ENCODE results near the gene P2RY14. TPM values are rescaled to one million over a fixed set of nuclear protein-coding genes. Genes with fewer than 3 reads are reported as not detected.

The P2RY14 gene
- total RNA-seq, 2 donors from 2014 or later = 1.8 TPM; not detected in 1

DNA sequence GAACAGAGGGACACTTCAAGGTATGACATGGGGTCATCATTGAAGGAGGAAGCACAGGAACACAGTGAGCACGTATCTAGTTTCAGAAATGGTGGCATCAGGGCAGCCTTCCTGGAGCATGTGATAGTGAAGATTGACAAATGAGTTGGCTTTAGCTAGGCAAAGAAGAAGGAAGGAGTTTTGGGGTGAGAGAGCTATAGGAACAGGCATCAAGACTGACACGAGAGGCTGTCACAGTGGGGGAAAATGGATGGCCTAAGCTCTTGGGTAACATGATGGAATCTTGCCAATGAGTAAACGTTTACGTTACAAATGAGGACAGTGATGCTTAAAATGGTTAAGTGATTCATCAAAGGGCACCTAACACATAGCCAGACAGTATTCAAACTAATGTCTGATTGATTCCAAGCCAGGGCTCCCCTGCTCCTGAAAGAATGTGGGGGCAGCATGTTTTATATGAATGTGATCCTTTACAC is 52.2 kb downstream of the P2RY14 start:
- DNase-seq = no peak
- no peak for ATAC-seq

GRCh38 chr3:151225040-151225975 is 53.0 kb downstream of the P2RY14 start:
- intact Hi-C loops (cut with DNase I) = loop anchor here (5.0 kb wide), 1 partner anchor 62 kb away; no protein-coding TSS in a partner anchor
- H3K27ac ChIP-seq = no peak overlapping the region

More for the DNA sequence above, 52.2 kb downstream of the P2RY14 start:
- intact Hi-C loops (cut with DNase I) = loop anchor here (5.0 kb wide), 1 partner anchor 61 kb away; no protein-coding TSS in a partner anchor
- peaks cover 10% of the 10 kb centered on the region for H3K4me1 ChIP-seq
- no peaks in the 10 kb centered on the region for H3K36me3 ChIP-seq (replicated peaks in 1 of 2; ENCODE audit: insufficient read depth in 1 of 2, low read depth in 2 of 2)
- WGBS, 2 donors = 26 to 37% methylated on average over 4 of the region's 4 CpGs
- no peak overlapping the region for H3K4me3 ChIP-seq
- H3K27me3 ChIP-seq = no peaks in the 10 kb centered on the region
- no peaks in the 10 kb centered on the region for H3K9me3 ChIP-seq
- no peak overlapping the region for H3K27ac ChIP-seq
- no peak for TF ChIP-seq CTCF (IDR thresholded peaks at IDR 0.05)
- no peak for TF ChIP-seq POLR2A (IDR thresholded peaks at IDR 0.05)

DNA sequence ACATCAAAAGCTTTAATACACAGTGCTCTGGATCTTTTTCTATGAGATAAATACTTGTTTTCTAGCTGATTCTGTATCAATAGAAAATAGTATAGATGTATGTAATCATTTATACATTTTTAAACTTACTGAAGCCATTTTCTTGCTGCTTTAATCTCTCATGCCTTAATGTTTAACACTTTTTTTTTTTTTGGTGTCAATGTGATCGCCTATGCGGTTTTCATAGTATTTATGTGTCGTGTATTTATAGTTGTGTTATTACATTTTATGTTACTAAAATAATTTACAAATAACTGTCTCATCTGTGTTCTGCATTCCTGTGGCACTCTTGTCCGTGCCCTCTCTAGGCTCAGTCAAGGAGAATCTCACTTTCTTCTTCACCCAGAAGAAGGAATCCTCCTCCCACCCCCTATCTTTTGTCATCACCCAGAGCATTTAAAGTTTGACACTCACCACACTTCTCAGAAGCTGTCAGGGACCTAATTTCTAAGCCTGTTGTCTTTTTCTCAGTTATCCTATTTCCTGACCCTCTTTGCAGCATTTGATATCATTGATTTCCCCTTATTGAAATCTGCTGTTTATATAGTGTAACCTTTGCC is 54.0 kb downstream of the P2RY14 start:
- no peak overlapping the region for H3K27ac ChIP-seq
- H3K4me3 ChIP-seq = no peak overlapping the region
- ATAC-seq (no peak), DNase-seq (no peak)
- H3K27me3 ChIP-seq = no peaks in the 10 kb centered on the region
- no peaks in the 10 kb centered on the region for H3K9me3 ChIP-seq
- H3K36me3 ChIP-seq (replicated peaks in 1 of 2; ENCODE audit: insufficient read depth in 1 of 2, low read depth in 2 of 2) = no peaks in the 10 kb centered on the region
- 71 to 83% methylated on average over 4 of the region's 4 CpGs for WGBS, 2 donors
- intact Hi-C loops (cut with DNase I) = no loop called here
- TF ChIP-seq POLR2A (IDR thresholded peaks at IDR 0.05) (no peak), CTCF (IDR thresholded peaks at IDR 0.05) (no peak)
- peaks cover 10% of the 10 kb centered on the region for H3K4me1 ChIP-seq

More at GRCh38 chr3:151225040-151225975, 53.0 kb downstream of the P2RY14 start:
- WGBS, 2 donors = 70% methylated on average over 9 of the region's 9 CpGs
- no peak for ATAC-seq
- TF ChIP-seq POLR2A (IDR thresholded peaks at IDR 0.05) (no peak), CTCF (IDR thresholded peaks at IDR 0.05) (no peak)
- no peak overlapping the region for H3K4me3 ChIP-seq
- H3K4me1 ChIP-seq = peaks cover 10% of the 10 kb centered on the region
- no peaks in the 10 kb centered on the region for H3K9me3 ChIP-seq
- no peaks in the 10 kb centered on the region for H3K36me3 ChIP-seq (replicated peaks in 1 of 2; ENCODE audit: insufficient read depth in 1 of 2, low read depth in 2 of 2)
- no peak for DNase-seq
- no peaks in the 10 kb centered on the region for H3K27me3 ChIP-seq

GRCh38 chr3:151219056-151219455 is 59.3 kb downstream of the P2RY14 start:
- no peaks in the 10 kb centered on the region for H3K36me3 ChIP-seq (replicated peaks in 1 of 2; ENCODE audit: insufficient read depth in 1 of 2, low read depth in 2 of 2)
- H3K27me3 ChIP-seq = no peaks in the 10 kb centered on the region
- ATAC-seq (no peak), DNase-seq (no peak)
- intact Hi-C loops (cut with DNase I) = no loop called here
- H3K9me3 ChIP-seq = no peaks in the 10 kb centered on the region
- H3K4me3 ChIP-seq = no peak overlapping the region
- TF ChIP-seq CTCF (IDR thresholded peaks at IDR 0.05) (no peak), POLR2A (IDR thresholded peaks at IDR 0.05) (no peak)
- H3K27ac ChIP-seq = no peak overlapping the region
- H3K4me1 ChIP-seq = no peaks in the 10 kb centered on the region
- WGBS, 2 donors = 20 to 42% methylated on average over 1 of the region's 1 CpG
